Upper lobe of left lung (tissue), 6 donors: Measurements from ENCODE around the gene MYCT1. TPM values are rescaled to one million over a fixed set of nuclear protein-coding genes. Genes with fewer than 3 reads are reported as not detected.

Experiments used
- ATAC-seq, 2 donors: fragments of 200-7000 bp; cut with Tn5 transposase; one replicate each; pipeline ENCODE4 v1.9.1; 2022; ENCODE audit warnings: mild to moderate bottlenecking in 2 of 2, moderate library complexity in 2 of 2; ENCODE audit not compliant: low FRiP score in 2 of 2
- DNase-seq, 2 donors: peaks; one replicate each; pipeline ENCODE4 v3.0.0-alpha.2; 2019 to 2020
- H3K27ac ChIP-seq, 4 donors: fragments of 200-600 bp; sonication (generic); one replicate each; pipeline ENCODE4 v1.5.1; 2016 to 2019
- H3K27me3 ChIP-seq, 4 donors: fragments of 200-600 bp; sonication (generic); one replicate each; pipeline ENCODE4 v1.5.1; 2017 to 2019
- H3K36me3 ChIP-seq, 4 donors: fragments of 200-600 bp; sonication (generic); one replicate each; pipeline ENCODE4 v1.5.1; 2016 to 2019
- H3K4me1 ChIP-seq, 4 donors: fragments of 200-600 bp; sonication (generic); one replicate each; pipeline ENCODE4 v1.5.1; 2018 to 2019
- H3K4me3 ChIP-seq, 4 donors: fragments of 200-600 bp; sonication (generic); one replicate each; pipeline ENCODE4 v1.5.1; 2017 to 2019; ENCODE audit warnings: mild to moderate bottlenecking in 2 of 4, moderate library complexity in 1 of 4
- H3K9me3 ChIP-seq, 4 donors: fragments of 200-600 bp; sonication (generic); one replicate each; pipeline ENCODE4 v1.5.1; 2018 to 2019
- CTCF ChIP-seq, 6 experiments: fragments of 450-650 bp in 4 of 6; fragments of 200-600 bp in 2 of 6; sonication (generic) in 2 of 6; IDR thresholded peaks; one replicate each; pipeline ENCODE4 v1.5.1; 2016 to 2019; ENCODE audit warnings: antibody characterized with exemption in 6 of 6
- EP300 ChIP-seq, 4 donors: sonication (generic); formaldehyde crosslinking; IDR thresholded peaks; one replicate each; pipeline ENCODE4 v1.5.1; 2017; ENCODE audit warnings: antibody characterized with exemption in 4 of 4, control low read depth in 2 of 4
- POLR2A ChIP-seq, 4 donors: fragments of 450-650 bp; IDR thresholded peaks; one replicate each; pipeline ENCODE4 v1.5.1; 2016 to 2017; ENCODE audit warnings: antibody characterized with exemption in 4 of 4, mild to moderate bottlenecking in 2 of 4
- POLR2AphosphoS5 ChIP-seq, 2 donors: sonication (generic); formaldehyde crosslinking; IDR thresholded peaks; one replicate each; pipeline ENCODE4 v1.5.1; 2017; ENCODE audit warnings: antibody characterized with exemption in 2 of 2
- WGBS, 2 donors: methylation state at CpG; one replicate each; pipeline ENCODE4 v1.1.5; 2017 to 2018; 5-methylcytosine and 5-hydroxymethylcytosine counted together
- total RNA-seq, 6 donors: library from RNA; depleted of rRNA in 4 of 6; stranded (reverse); fragments of >200 nt in 4 of 6; gene quantifications; one replicate each; pipeline versions ENCODE4 v1.1.0 to v1.2.1, GENCODE V29; 2016 to 2021
- donor health status: DM: no; HTN: no; CAD: no; lungs with moderate emphysema.
- donor health status: DM: no; HTN: yes; CAD: no; lungs with severe emphysema.

MYCT1 gene
- total RNA-seq, 6 donors from 2014 or later: 6.2 to 22.0 (median 12.8) TPM

GRCh38 chr6:152748843-152749242 lies 51.1 kb downstream of the MYCT1 start:
- ATAC-seq (no peak), DNase-seq (no peak)
- Histone ChIP-seq H3K4me3 (no peak overlapping the region), H3K27ac (no peak overlapping the region), H3K9me3 (no peaks in the 10 kb centered on the region), H3K4me1 (no peaks in the 10 kb centered on the region), H3K36me3 (no peaks in the 10 kb centered on the region), H3K27me3 (no peaks in the 10 kb centered on the region)
- WGBS, 2 donors: 14 to 39% methylated on average over 1 of the region's 1 CpG
- no peak for TF ChIP-seq POLR2AphosphoS5 (IDR thresholded peaks at IDR 0.05)
- no peak for TF ChIP-seq CTCF (IDR thresholded peaks at IDR 0.05)
- TF ChIP-seq EP300 (IDR thresholded peaks at IDR 0.05): no peak
- no peak for TF ChIP-seq POLR2A (IDR thresholded peaks at IDR 0.05)

- Histone ChIP-seq H3K9me3 (no peaks in the 10 kb centered on the region), H3K4me1 (no peaks in the 10 kb centered on the region), H3K27me3 (no peaks in the 10 kb centered on the region), H3K27ac (no peak overlapping the region), H3K36me3 (no peaks in the 10 kb centered on the region), H3K4me3 (no peak overlapping the region)
- ATAC-seq (no peak), DNase-seq (no peak)
- WGBS, 2 donors: 74 to 78% methylated on average over 1 of the region's 1 CpG
- TF ChIP-seq POLR2AphosphoS5 (IDR thresholded peaks at IDR 0.05) (no peak), CTCF (IDR thresholded peaks at IDR 0.05) (no peak), EP300 (IDR thresholded peaks at IDR 0.05) (no peak), POLR2A (IDR thresholded peaks at IDR 0.05) (no peak)
These were observed 51.6 kb downstream of the MYCT1 start for GRCh38 chr6:152749336-152749735.

- Histone ChIP-seq H3K27ac (no peak within 1 kb of the TSS), H3K4me1 (no peaks in the 10 kb centered on the region), H3K36me3 (no peaks in the 10 kb centered on the region), H3K27me3 (no peaks in the 10 kb centered on the region), H3K4me3 (no peak within 1 kb of the TSS), H3K9me3 (no peaks in the 10 kb centered on the region)
- DNase-seq (no peak), ATAC-seq (no peak)
- WGBS, 2 donors: 19 to 21% methylated on average over 5 of the region's 5 CpGs
- TF ChIP-seq EP300 (IDR thresholded peaks at IDR 0.05) (no peak), POLR2A (IDR thresholded peaks at IDR 0.05) (no peak), POLR2AphosphoS5 (IDR thresholded peaks at IDR 0.05) (no peak), CTCF (IDR thresholded peaks at IDR 0.05) (no peak)
These were observed 53.0 kb downstream of the MYCT1 start, which contains the start of gene VIP for GRCh38 chr6:152750694-152751093. TSS of gene VIP (plus strand) at chr6:152750797. CDS start at chr6:152752178, 1,381 bp downstream.

GRCh38 chr6:152765331-152765730 lies 67.6 kb downstream of the MYCT1 start:
- Histone ChIP-seq H3K27me3 (no peaks in the 10 kb centered on the region), H3K27ac (no peak overlapping the region), H3K9me3 (no peaks in the 10 kb centered on the region), H3K4me3 (no peak overlapping the region), H3K4me1 (no peaks in the 10 kb centered on the region), H3K36me3 (no peaks in the 10 kb centered on the region)
- no peak for TF ChIP-seq CTCF (IDR thresholded peaks at IDR 0.05)
- TF ChIP-seq EP300 (IDR thresholded peaks at IDR 0.05): no peak
- TF ChIP-seq POLR2AphosphoS5 (IDR thresholded peaks at IDR 0.05): no peak
- TF ChIP-seq POLR2A (IDR thresholded peaks at IDR 0.05): no peak
- DNase-seq (no peak), ATAC-seq (no peak)
- WGBS, 2 donors: 79 to 91% methylated on average over 3 of the region's 3 CpGs

- Histone ChIP-seq H3K27me3 (no peaks in the 10 kb centered on the region), H3K36me3 (no peaks in the 10 kb centered on the region), H3K9me3 (no peaks in the 10 kb centered on the region), H3K4me3 (no peak overlapping the region), H3K27ac (no peak overlapping the region), H3K4me1 (no peaks in the 10 kb centered on the region)
- WGBS, 2 donors: 82 to 87% methylated on average over 7 of the region's 7 CpGs
- TF ChIP-seq POLR2A (IDR thresholded peaks at IDR 0.05): no peak
- no peak for TF ChIP-seq EP300 (IDR thresholded peaks at IDR 0.05)
- TF ChIP-seq CTCF (IDR thresholded peaks at IDR 0.05): no peak
- TF ChIP-seq POLR2AphosphoS5 (IDR thresholded peaks at IDR 0.05): no peak
- ATAC-seq (no peak), DNase-seq (no peak)
These were observed 71.5 kb downstream of the MYCT1 start for GRCh38 chr6:152769159-152769558.
